Measurements from ENCODE around the gene RBMS1.

GRCh38 chr2:160502478-160502877, 8.9 kb upstream of the RBMS1 start:
- TF ChIP-seq POLR2AphosphoS5 (IDR thresholded peaks at IDR 0.05) (no peak), POLR2A (IDR thresholded peaks at IDR 0.05) (no peak), CTCF (IDR thresholded peaks at IDR 0.05) (no peak), EP300 (IDR thresholded peaks at IDR 0.05; ENCODE audit: low read depth) (no peak)
